GM06990 (cell line): ENCODE data around the gene MRM3.
A peak's percentile ranks its signal among the peaks of the same experiment; 100 is the strongest.

Experiments used
- DNase-seq: peaks from one replicate; pipeline ENCODE4 v3.0.0-alpha.2; 2011; ENCODE audit not compliant: insufficient read length; ENCODE audit errors: extremely low read depth
- H3K27me3 ChIP-seq: replicated peaks from 2 replicates; pipeline ENCODE4 v1.6.0; 2011; ENCODE audit warnings: low read length; ENCODE audit not compliant: control insufficient read depth, insufficient read depth
- H3K36me3 ChIP-seq: 2 replicates; pipeline ENCODE4 v1.5.1; 2011; ENCODE audit warnings: low read length; ENCODE audit not compliant: control insufficient read depth, insufficient read depth
- H3K4me3 ChIP-seq: replicated peaks from 2 replicates; pipeline ENCODE4 v1.5.1; 2011; ENCODE audit warnings: low read depth, mild to moderate bottlenecking, control low read depth, low read length
- CTCF ChIP-seq: IDR thresholded peaks from 2 replicates; pipeline ENCODE4 v1.5.1; 2011; ENCODE audit warnings: low read length, control low read depth, mild to moderate bottlenecking, inconsistent platforms; ENCODE audit not compliant: insufficient read depth, poor library complexity, severe bottlenecking

Gene MRM3

GRCh38 chr17:792277-792676 is 10.1 kb downstream of the MRM3 start:
- Histone ChIP-seq H3K27me3 (no peaks in the 10 kb centered on the region), H3K4me3 (no peak overlapping the region), H3K36me3 (peaks cover 24% of the 10 kb centered on the region)
- DNase-seq, result no peak
- no peak for TF ChIP-seq CTCF

- TF ChIP-seq CTCF, result peak; percentile 77
- Histone ChIP-seq H3K4me3 (no peak overlapping the region), H3K27me3 (no peaks in the 10 kb centered on the region), H3K36me3 (peaks cover 16% of the 10 kb centered on the region)
- no peak for DNase-seq
Measured at GRCh38 chr17:794876-795275, 12.7 kb downstream of the MRM3 start.

GRCh38 chr17:795276-795675 is 13.1 kb downstream of the MRM3 start:
- Histone ChIP-seq H3K4me3 (no peak overlapping the region), H3K36me3 (peaks cover 13% of the 10 kb centered on the region), H3K27me3 (no peaks in the 10 kb centered on the region)
- DNase-seq, result no peak
- no peak for TF ChIP-seq CTCF

GRCh38 chr17:795721-796120 is 13.6 kb downstream of the MRM3 start:
- Histone ChIP-seq H3K36me3 (peaks cover 13% of the 10 kb centered on the region), H3K4me3 (no peak overlapping the region), H3K27me3 (no peaks in the 10 kb centered on the region)
- no peak for TF ChIP-seq CTCF
- no peak for DNase-seq

DNA sequence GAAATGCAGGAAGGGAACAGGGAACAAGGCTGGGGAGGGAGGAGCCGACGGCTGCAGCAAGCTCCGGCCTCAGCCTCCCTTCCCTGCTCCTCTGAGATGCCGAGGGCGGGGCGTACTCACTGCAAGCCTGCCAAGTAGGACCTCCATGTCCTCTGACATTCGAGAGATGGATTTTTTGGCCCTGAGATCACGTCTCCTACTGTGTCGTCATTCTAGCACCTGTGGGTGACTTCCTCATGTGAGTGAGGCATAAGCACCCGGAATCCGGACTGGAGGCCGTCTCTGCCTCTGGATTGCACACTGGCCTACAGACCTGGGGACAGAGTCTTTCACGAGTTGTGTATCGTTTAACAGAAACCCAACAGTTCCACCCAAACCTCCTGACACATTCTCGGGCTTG is 14.5 kb downstream of the MRM3 start:
- no peak overlapping the region for H3K4me3 ChIP-seq
- no peak for DNase-seq
- no peaks in the 10 kb centered on the region for H3K27me3 ChIP-seq
- peaks cover 8% of the 10 kb centered on the region for H3K36me3 ChIP-seq
- TF ChIP-seq CTCF, result no peak

GRCh38 chr17:797236-797840 is 15.2 kb downstream of the MRM3 start:
- TF ChIP-seq CTCF, result no peak
- Histone ChIP-seq H3K36me3 (peaks cover 5% of the 10 kb centered on the region), H3K27me3 (no peaks in the 10 kb centered on the region; the same call in 1 of the 2 replicates), H3K4me3 (no peak overlapping the region)
- DNase-seq, result no peak
